Left renal cortex interstitium (tissue), 4 donors: ENCODE measurements around the gene HNRNPH1. TPM values are rescaled to one million over a fixed set of nuclear protein-coding genes. Genes with fewer than 3 reads are reported as not detected.
"Not testable (repeated sequence)": the region's sequence is repeated elsewhere in the genome, so short reads cannot be mapped to it uniquely, and the experiment has no call there.

Source experiments
- DNase-seq, 4 donors: peaks; one replicate each; pipeline ENCODE4 v3.0.0-alpha.2; 2013; ENCODE audit warnings: low read depth in 4 of 4, low spot score in 2 of 4, missing footprints in 1 of 4
- polyA plus RNA-seq, 4 donors: library from polyadenylated mRNA; unstranded; fragments of 120-200 nt; gene quantifications; one replicate each; pipeline ENCODE4 v1.2.1, GENCODE V29; 2013; ENCODE audit not compliant: insufficient read length in 4 of 4

HNRNPH1 gene
- 1,000 to 10,000 TPM in 2 of 4 donors, 100 to 1,000 TPM in 2; 691 to 2,061 (median 1,218) TPM for polyA plus RNA-seq

GRCh38 chr5:179623003-179623905 is at the start of gene HNRNPH1:
HNRNPH1 (minus strand) TSS chr5:179623671; CDS start chr5:179623133, 538 bp downstream.
- peak; percentile 96 to 99 (median 98) for DNase-seq

- DNase-seq = peak in 1 of 4 donors; percentile 33
Observed at GRCh38 chr5:179668391-179668790, 44.9 kb upstream of the HNRNPH1 start.

- DNase-seq = not testable (repeated sequence)
Observed at GRCh38 chr5:179661647-179662046, 38.2 kb upstream of the HNRNPH1 start.

GRCh38 chr5:179658179-179658856 is 34.8 kb upstream of the HNRNPH1 start:
- DNase-seq = not testable (repeated sequence)

GRCh38 chr5:179657302-179658178 is 34.1 kb upstream of the HNRNPH1 start:
- not testable (repeated sequence) for DNase-seq

GRCh38 chr5:179653135-179653534 is 29.7 kb upstream of the HNRNPH1 start:
- DNase-seq = not testable (repeated sequence)

GRCh38 chr5:179650245-179650644 is 26.8 kb upstream of the HNRNPH1 start:
- DNase-seq = not testable (repeated sequence)

- DNase-seq = not testable (repeated sequence)
Observed at GRCh38 chr5:179649166-179649703, 25.8 kb upstream of the HNRNPH1 start.

GRCh38 chr5:179648410-179648809 is 24.9 kb upstream of the HNRNPH1 start:
- no peak for DNase-seq

GRCh38 chr5:179644766-179645165 is 21.3 kb upstream of the HNRNPH1 start:
- DNase-seq = not testable (repeated sequence)

GRCh38 chr5:179643141-179643920 is 19.9 kb upstream of the HNRNPH1 start:
- DNase-seq = not testable (repeated sequence)

- DNase-seq = not testable (repeated sequence)
Observed at GRCh38 chr5:179642626-179643025, 19.2 kb upstream of the HNRNPH1 start.

- not testable (repeated sequence) for DNase-seq
Observed at GRCh38 chr5:179641745-179642144, 18.3 kb upstream of the HNRNPH1 start.

- DNase-seq = not testable (repeated sequence)
Observed at GRCh38 chr5:179639296-179639695, 15.8 kb upstream of the HNRNPH1 start.

GRCh38 chr5:179634370-179635172 is 11.1 kb upstream of the HNRNPH1 start:
- not testable (repeated sequence) for DNase-seq

GRCh38 chr5:179633501-179634369 is 10.3 kb upstream of the HNRNPH1 start:
- not testable (repeated sequence) for DNase-seq

GRCh38 chr5:179624841-179625271 is 1.4 kb upstream of the HNRNPH1 start:
- no peak for DNase-seq
